SK-N-SH (cell line): Measurements from ENCODE around the gene CMYA5. TPM values are rescaled to one million over a fixed set of nuclear protein-coding genes. Genes with fewer than 3 reads are reported as not detected.

Source experiments
- CTCF ChIA-PET: fragments of 300-600, 350-600 bp; formaldehyde crosslinking; extraction: SDS; loops from one replicate; lab custom pipeline; 2021; lab: Yijun Ruan, JAX
- POLR2A ChIA-PET: fragments of 350-600 bp; sonication (Branson Sonifier 250); formaldehyde crosslinking; extraction: SDS; loops from one replicate; lab custom pipeline; 2020; ENCODE audit warnings: antibody characterized with exemption, inconsistent platforms; lab: Yijun Ruan, JAX
- DNase-seq: peaks from one replicate; pipeline ENCODE4 v3.0.0; 2012
- H2AFZ ChIP-seq: fragments of 200-600 bp; sonication (generic); 2 replicates; pipeline ENCODE4 v1.8.1; 2016; ENCODE audit warnings: antibody characterized with exemption, mild to moderate bottlenecking, low read depth
- H3F3A ChIP-seq: fragments of 200-600 bp; sonication (generic); replicated peaks from 2 replicates; pipeline ENCODE3; 2016; ENCODE audit warnings: antibody characterized with exemption, mild to moderate bottlenecking; ENCODE audit not compliant: insufficient read depth
- H3K27ac ChIP-seq, 2 experiments: fragments of 200-500 bp in 1 of 2; fragments of 200-600 bp in 1 of 2; sonication (Bioruptor generic) in 1 of 2; sonication (generic), shearing (Covaris generic) in 1 of 2; 2 replicates each; pipeline versions ENCODE4 v1.5.1 to v1.6.1; 2014 to 2016; ENCODE audit warnings: low read depth in 2 of 2, inconsistent platforms in 1 of 2, low read length in 1 of 2, mild to moderate bottlenecking in 1 of 2, mixed read lengths in 1 of 2
- H3K27me3 ChIP-seq: fragments of 200-600 bp; sonication (generic), shearing (Covaris generic); 2 replicates; pipeline ENCODE4 v1.6.1; 2016; ENCODE audit warnings: mixed run types; ENCODE audit not compliant: insufficient read depth
- H3K36me3 ChIP-seq, 2 experiments: fragments of 200-500 bp in 1 of 2; fragments of 200-600 bp in 1 of 2; sonication (Bioruptor generic) in 1 of 2; sonication (generic) in 1 of 2; replicated peaks in 1 of 2; 2 replicates each; pipeline versions ENCODE3 to v1.5.1; 2014 to 2016; ENCODE audit warnings: low read length in 1 of 2, mild to moderate bottlenecking in 1 of 2; ENCODE audit not compliant: insufficient read depth in 2 of 2, control insufficient read depth in 1 of 2
- H3K4me1 ChIP-seq, 2 experiments: fragments of 200-500 bp in 1 of 2; fragments of 200-600 bp in 1 of 2; sonication (Bioruptor generic) in 1 of 2; sonication (generic), shearing (Covaris generic) in 1 of 2; 2 replicates each; pipeline versions ENCODE4 v1.5.1 to v1.6.1; 2014 to 2016; ENCODE audit warnings: low read depth in 1 of 2, low read length in 1 of 2, mixed run types in 1 of 2; ENCODE audit not compliant: insufficient read depth in 2 of 2, control insufficient read depth in 1 of 2
- H3K4me2 ChIP-seq: fragments of 200-600 bp; sonication (generic), shearing (Covaris generic); 2 replicates; pipeline ENCODE4 v1.6.1; 2017; ENCODE audit warnings: mixed run types
- H3K4me3 ChIP-seq, 2 experiments: fragments of 200-500 bp in 1 of 2; fragments of 200-600 bp in 1 of 2; sonication (Bioruptor generic) in 1 of 2; sonication (generic), shearing (Covaris generic) in 1 of 2; 2 replicates each; pipeline versions ENCODE4 v1.5.1 to v1.8.1; 2014 to 2016; ENCODE audit warnings: low read depth in 2 of 2, inconsistent platforms in 1 of 2, low read length in 1 of 2, mild to moderate bottlenecking in 1 of 2, mixed read lengths in 1 of 2, moderate library complexity in 1 of 2
- H3K79me2 ChIP-seq: fragments of 200-600 bp; sonication (generic); 2 replicates; pipeline ENCODE4 v1.8.1; 2017; ENCODE audit warnings: mild to moderate bottlenecking; ENCODE audit not compliant: insufficient read depth
- H3K9ac ChIP-seq: fragments of 200-600 bp; sonication (generic); 2 replicates; pipeline ENCODE4 v1.6.1; 2017; ENCODE audit warnings: mixed run types
- H3K9me2 ChIP-seq: fragments of 200-600 bp; sonication (generic); 2 replicates; pipeline ENCODE4 v1.6.1; 2017; ENCODE audit warnings: mixed run types
- H3K9me3 ChIP-seq: fragments of 200-600 bp; sonication (generic); 2 replicates; pipeline ENCODE4 v1.6.1; 2017; ENCODE audit warnings: mixed run types, mild to moderate bottlenecking, moderate library complexity
- H4K20me1 ChIP-seq: fragments of 200-600 bp; sonication (generic); 2 replicates; pipeline ENCODE4 v1.6.1; 2017; ENCODE audit warnings: mild to moderate bottlenecking, mixed run types; ENCODE audit not compliant: insufficient read depth
- CHD2 ChIP-seq: fragments of 150-350 bp; IDR thresholded peaks from 2 replicates; pipeline ENCODE4 v1.6.1; 2018; ENCODE audit warnings: low read length; ENCODE audit not compliant: partially characterized antibody
- ELF1 ChIP-seq: IDR thresholded peaks from 2 replicates; pipeline ENCODE4 v1.4.0; 2012
- GABPA ChIP-seq: IDR thresholded peaks from 2 replicates; pipeline ENCODE4 v1.4.0; 2012; ENCODE audit warnings: low read depth, mild to moderate bottlenecking
- GATA2 ChIP-seq: sonication (generic); formaldehyde crosslinking; IDR thresholded peaks from 2 replicates; pipeline ENCODE4 v1.5.0; 2020; ENCODE audit warnings: mild to moderate bottlenecking, missing genetic modification reagents
- JUND ChIP-seq: IDR thresholded peaks from 2 replicates; pipeline ENCODE4 v1.4.0; 2012
- NFIC ChIP-seq: IDR thresholded peaks from 2 replicates; pipeline ENCODE4 v1.4.0; 2012; ENCODE audit warnings: borderline replicate concordance
- NRF1 ChIP-seq: IDR thresholded peaks from 2 replicates; pipeline ENCODE4 v1.6.1; 2012; ENCODE audit warnings: low read depth, mild to moderate bottlenecking, low read length
- POLR2AphosphoS5 ChIP-seq: IDR thresholded peaks from 2 replicates; pipeline ENCODE4 v1.6.1; 2012; ENCODE audit warnings: low read depth, low read length
- RAD21 ChIP-seq: IDR thresholded peaks from 2 replicates; pipeline ENCODE4 v1.6.1; 2012; ENCODE audit warnings: mild to moderate bottlenecking, low read length
- RCOR1 ChIP-seq: fragments of 150-350 bp; IDR thresholded peaks from 2 replicates; pipeline ENCODE4 v1.6.1; 2017; ENCODE audit warnings: antibody characterized with exemption, low read length
- RXRA ChIP-seq: IDR thresholded peaks from 2 replicates; pipeline ENCODE4 v1.4.0; 2012; ENCODE audit warnings: low read depth, mild to moderate bottlenecking, borderline replicate concordance
- SIN3A ChIP-seq: IDR thresholded peaks from 2 replicates; pipeline ENCODE4 v1.6.1; 2012; ENCODE audit warnings: low read depth, mild to moderate bottlenecking, low read length, moderate library complexity, borderline replicate concordance
- SMC3 ChIP-seq: IDR thresholded peaks from 2 replicates; pipeline ENCODE4 v1.6.1; 2012; ENCODE audit warnings: low read depth, low read length, improper control_type of control experiment
- TAF1 ChIP-seq: IDR thresholded peaks from 2 replicates; pipeline ENCODE4 v1.6.1; 2012; ENCODE audit warnings: low read depth, mild to moderate bottlenecking, low read length, moderate library complexity, borderline replicate concordance
- TCF12 ChIP-seq: IDR thresholded peaks from 2 replicates; pipeline ENCODE4 v1.4.0; 2012
- TEAD4 ChIP-seq: IDR thresholded peaks from 2 replicates; pipeline ENCODE4 v1.4.0; 2012; ENCODE audit warnings: mild to moderate bottlenecking, borderline replicate concordance; ENCODE audit not compliant: insufficient read depth
- USF1 ChIP-seq: IDR thresholded peaks from 2 replicates; pipeline ENCODE4 v1.4.0; 2012; ENCODE audit warnings: low read depth, borderline replicate concordance
- YY1 ChIP-seq: IDR thresholded peaks from 2 replicates; pipeline ENCODE4 v1.4.0; 2012; ENCODE audit warnings: low read depth, mild to moderate bottlenecking
- ZBTB33 ChIP-seq: IDR thresholded peaks from 2 replicates; pipeline ENCODE4 v1.4.0; 2012; ENCODE audit warnings: low read depth, borderline replicate concordance
- WGBS: methylation state at CpG from one replicate; pipeline ENCODE4 v1.1.6; 2017; ENCODE audit warnings: low lambda C conversion rate; 5-methylcytosine and 5-hydroxymethylcytosine counted together
- polyA plus RNA-seq, 3 experiments: library from polyadenylated mRNA; depleted of rRNA; stranded (reverse); fragments of >200 nt; gene quantifications; 2 replicates each; pipeline ENCODE4 v1.2.3, GENCODE V29; 2012
- TF ChIP-seq, protein P1 (sequence below): IDR thresholded peaks from 2 replicates; pipeline ENCODE4; 2012
- TF ChIP-seq, protein P2 (sequence below): IDR thresholded peaks from 2 replicates; pipeline ENCODE4 v1.6.1; 2012; ENCODE audit warnings: mild to moderate bottlenecking, low read depth, low read length, moderate library complexity
- TF ChIP-seq, protein P3 (sequence below): fragments of 200-600 bp; sonication (generic); IDR thresholded peaks from 2 replicates; pipeline ENCODE4 v1.6.1; 2017; ENCODE audit warnings: antibody characterized with exemption, mild to moderate bottlenecking, moderate library complexity

Gene CMYA5
- polyA plus RNA-seq, 1 of the 3 experiments (the other 2 are of a cell fraction) = 0.12 TPM

GRCh38 chr5:79825802-79826201 is 136.2 kb downstream of the CMYA5 start (continued):
- TF ChIP-seq, protein P1, sequence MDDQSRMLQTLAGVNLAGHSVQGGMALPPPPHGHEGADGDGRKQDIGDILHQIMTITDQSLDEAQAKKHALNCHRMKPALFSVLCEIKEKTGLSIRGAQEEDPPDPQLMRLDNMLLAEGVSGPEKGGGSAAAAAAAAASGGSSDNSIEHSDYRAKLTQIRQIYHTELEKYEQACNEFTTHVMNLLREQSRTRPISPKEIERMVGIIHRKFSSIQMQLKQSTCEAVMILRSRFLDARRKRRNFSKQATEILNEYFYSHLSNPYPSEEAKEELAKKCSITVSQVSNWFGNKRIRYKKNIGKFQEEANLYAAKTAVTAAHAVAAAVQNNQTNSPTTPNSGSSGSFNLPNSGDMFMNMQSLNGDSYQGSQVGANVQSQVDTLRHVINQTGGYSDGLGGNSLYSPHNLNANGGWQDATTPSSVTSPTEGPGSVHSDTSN = no peak
- no peak for TF ChIP-seq ELF1
- no peak for TF ChIP-seq RXRA
- no peak for TF ChIP-seq USF1
- no peak for TF ChIP-seq RCOR1
- no peak for TF ChIP-seq JUND
- no peak for TF ChIP-seq YY1
- no peak for TF ChIP-seq SIN3A

DNA sequence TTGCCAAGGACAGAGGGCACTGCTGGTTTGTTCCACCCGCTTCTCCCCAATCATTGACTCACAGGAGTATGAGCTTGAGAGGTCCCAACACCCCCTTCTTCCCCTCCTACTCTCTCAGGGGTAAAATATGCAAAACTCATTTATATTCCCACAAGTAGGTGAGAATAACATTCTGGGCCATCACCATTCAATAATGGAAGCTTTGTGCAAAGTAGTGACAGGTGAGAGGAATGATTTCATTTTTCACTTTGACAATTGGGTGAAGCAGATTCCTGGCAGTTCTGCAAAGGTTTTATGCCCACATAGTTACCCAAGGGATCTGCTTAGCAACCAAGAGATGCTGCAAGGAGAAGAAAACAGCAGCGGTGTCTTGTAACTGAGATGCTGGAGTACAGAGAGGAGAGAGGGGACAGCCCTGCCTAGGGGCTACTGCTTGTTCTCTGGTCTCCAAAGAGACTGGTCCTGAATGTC is 137.6 kb downstream of the CMYA5 start:
- CTCF ChIA-PET = interaction anchor here (1.4 kb wide), 1 partner anchor 11 kb away, joined by 3 read pairs; no protein-coding TSS in a partner anchor
- no peaks in the 10 kb centered on the region; the same call in 1 of the 2 replicates for H3K27me3 ChIP-seq
- no peaks in the 10 kb centered on the region for H3K9me3 ChIP-seq
- DNase-seq = no peak
- POLR2A ChIA-PET = no interaction called here
- no peak overlapping the region for H3K4me3 ChIP-seq
- no peak overlapping the region for H2AFZ ChIP-seq
- no peaks in the 10 kb centered on the region for H3K79me2 ChIP-seq
- no peaks in the 10 kb centered on the region for H3F3A ChIP-seq
- no peaks in the 10 kb centered on the region for H3K9me2 ChIP-seq
- no peak overlapping the region for H3K9ac ChIP-seq
- no peak overlapping the region for H3K27ac ChIP-seq
- no peaks in the 10 kb centered on the region; a peak in 2 of 4 replicates for H3K4me1 ChIP-seq
- no peaks in the 10 kb centered on the region for H3K36me3 ChIP-seq
- H3K4me2 ChIP-seq = no peak overlapping the region
- WGBS = 88% methylated on average over 2 of the region's 2 CpGs
- no peaks in the 10 kb centered on the region for H4K20me1 ChIP-seq
- TF ChIP-seq GABPA (no peak), NRF1 (no peak), GATA2 (CRISPR knock-in tag) (no peak), SMC3 (no peak), POLR2AphosphoS5 (no peak), RAD21 (no peak), SIN3A (no peak), TAF1 (no peak), RCOR1 (no peak), NFIC (no peak), ZBTB33 (no peak), TEAD4 (no peak), JUND (no peak), TCF12 (no peak), YY1 (no peak), CHD2 (no peak)
- TF ChIP-seq, protein P2, sequence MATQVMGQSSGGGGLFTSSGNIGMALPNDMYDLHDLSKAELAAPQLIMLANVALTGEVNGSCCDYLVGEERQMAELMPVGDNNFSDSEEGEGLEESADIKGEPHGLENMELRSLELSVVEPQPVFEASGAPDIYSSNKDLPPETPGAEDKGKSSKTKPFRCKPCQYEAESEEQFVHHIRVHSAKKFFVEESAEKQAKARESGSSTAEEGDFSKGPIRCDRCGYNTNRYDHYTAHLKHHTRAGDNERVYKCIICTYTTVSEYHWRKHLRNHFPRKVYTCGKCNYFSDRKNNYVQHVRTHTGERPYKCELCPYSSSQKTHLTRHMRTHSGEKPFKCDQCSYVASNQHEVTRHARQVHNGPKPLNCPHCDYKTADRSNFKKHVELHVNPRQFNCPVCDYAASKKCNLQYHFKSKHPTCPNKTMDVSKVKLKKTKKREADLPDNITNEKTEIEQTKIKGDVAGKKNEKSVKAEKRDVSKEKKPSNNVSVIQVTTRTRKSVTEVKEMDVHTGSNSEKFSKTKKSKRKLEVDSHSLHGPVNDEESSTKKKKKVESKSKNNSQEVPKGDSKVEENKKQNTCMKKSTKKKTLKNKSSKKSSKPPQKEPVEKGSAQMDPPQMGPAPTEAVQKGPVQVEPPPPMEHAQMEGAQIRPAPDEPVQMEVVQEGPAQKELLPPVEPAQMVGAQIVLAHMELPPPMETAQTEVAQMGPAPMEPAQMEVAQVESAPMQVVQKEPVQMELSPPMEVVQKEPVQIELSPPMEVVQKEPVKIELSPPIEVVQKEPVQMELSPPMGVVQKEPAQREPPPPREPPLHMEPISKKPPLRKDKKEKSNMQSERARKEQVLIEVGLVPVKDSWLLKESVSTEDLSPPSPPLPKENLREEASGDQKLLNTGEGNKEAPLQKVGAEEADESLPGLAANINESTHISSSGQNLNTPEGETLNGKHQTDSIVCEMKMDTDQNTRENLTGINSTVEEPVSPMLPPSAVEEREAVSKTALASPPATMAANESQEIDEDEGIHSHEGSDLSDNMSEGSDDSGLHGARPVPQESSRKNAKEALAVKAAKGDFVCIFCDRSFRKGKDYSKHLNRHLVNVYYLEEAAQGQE = no peak
- TF ChIP-seq, protein P3, sequence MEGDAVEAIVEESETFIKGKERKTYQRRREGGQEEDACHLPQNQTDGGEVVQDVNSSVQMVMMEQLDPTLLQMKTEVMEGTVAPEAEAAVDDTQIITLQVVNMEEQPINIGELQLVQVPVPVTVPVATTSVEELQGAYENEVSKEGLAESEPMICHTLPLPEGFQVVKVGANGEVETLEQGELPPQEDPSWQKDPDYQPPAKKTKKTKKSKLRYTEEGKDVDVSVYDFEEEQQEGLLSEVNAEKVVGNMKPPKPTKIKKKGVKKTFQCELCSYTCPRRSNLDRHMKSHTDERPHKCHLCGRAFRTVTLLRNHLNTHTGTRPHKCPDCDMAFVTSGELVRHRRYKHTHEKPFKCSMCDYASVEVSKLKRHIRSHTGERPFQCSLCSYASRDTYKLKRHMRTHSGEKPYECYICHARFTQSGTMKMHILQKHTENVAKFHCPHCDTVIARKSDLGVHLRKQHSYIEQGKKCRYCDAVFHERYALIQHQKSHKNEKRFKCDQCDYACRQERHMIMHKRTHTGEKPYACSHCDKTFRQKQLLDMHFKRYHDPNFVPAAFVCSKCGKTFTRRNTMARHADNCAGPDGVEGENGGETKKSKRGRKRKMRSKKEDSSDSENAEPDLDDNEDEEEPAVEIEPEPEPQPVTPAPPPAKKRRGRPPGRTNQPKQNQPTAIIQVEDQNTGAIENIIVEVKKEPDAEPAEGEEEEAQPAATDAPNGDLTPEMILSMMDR = no peak
